MCF 10A (cell line): ENCODE results near the gene HABP2. TPM values are rescaled to one million over a fixed set of nuclear protein-coding genes. Genes with fewer than 3 reads are reported as not detected.

Experiments
- BruUV-seq: library from RNA; stranded (reverse); fragments of 400-500 nt; replicated peaks from 2 replicates; lab custom pipeline; 2021; lab: Mats Ljungman, UMichigan
- CTCF ChIA-PET: fragments of 300-600 bp; sonication (Branson Sonifier 250); formaldehyde crosslinking; extraction: SDS; loops from one replicate; lab custom pipeline; 2021; ENCODE audit warnings: antibody characterized with exemption, inconsistent platforms; lab: Yijun Ruan, JAX
- POLR2A ChIA-PET: fragments of 300-600, 350-650 bp; sonication (Branson Sonifier 250); formaldehyde crosslinking; extraction: SDS; loops from one replicate; lab custom pipeline; 2020; ENCODE audit warnings: antibody characterized with exemption, inconsistent platforms; lab: Yijun Ruan, JAX
- DNase-seq: peaks from one replicate; pipeline ENCODE4 v3.0.0-alpha.2; 2018; ENCODE audit not compliant: unreplicated experiment
- H3K27ac Mint-ChIP-seq: one replicate; pipeline ENCODE4 v1.8.0; 2022; ENCODE audit warnings: mild to moderate bottlenecking, low read depth, mixed read lengths; ENCODE audit not compliant: unreplicated experiment
- H3K27me3 Mint-ChIP-seq: one replicate; pipeline ENCODE4 v1.8.0; 2022; ENCODE audit warnings: mixed read lengths; ENCODE audit not compliant: insufficient read depth, unreplicated experiment
- H3K36me3 Mint-ChIP-seq: one replicate; pipeline ENCODE4 v1.8.0; 2022; ENCODE audit warnings: mild to moderate bottlenecking, moderate library complexity, mixed read lengths; ENCODE audit not compliant: insufficient read depth, unreplicated experiment
- H3K4me1 Mint-ChIP-seq: one replicate; pipeline ENCODE4 v1.8.0; 2022; ENCODE audit warnings: mixed read lengths; ENCODE audit not compliant: insufficient read depth, unreplicated experiment
- H3K4me3 Mint-ChIP-seq: one replicate; pipeline ENCODE4 v1.8.0; 2022; ENCODE audit warnings: mild to moderate bottlenecking, moderate library complexity, mixed read lengths; ENCODE audit not compliant: unreplicated experiment
- H3K9me3 Mint-ChIP-seq: one replicate; pipeline ENCODE4 v1.8.0; 2022; ENCODE audit warnings: mixed read lengths; ENCODE audit not compliant: unreplicated experiment
- intact Hi-C: fragments of 100-400 bp; cut with micrococcal nuclease; formaldehyde crosslinking; loops from 2 replicates; pipeline ENCODE4 v1.14.1; 2022
- total RNA-seq: library from RNA; stranded (reverse); gene quantifications from 2 replicates; pipeline ENCODE4 v1.2.3, GENCODE V29; 2022
- TF ChIP-seq, protein P1 (sequence below): fragments of 200-600 bp; IDR thresholded peaks from one replicate; pipeline ENCODE4 v1.8.0; 2022; ENCODE audit warnings: antibody characterized with exemption, mild to moderate bottlenecking; ENCODE audit not compliant: unreplicated experiment

HABP2 gene
- total RNA-seq, 1 experiment from 2014 or later: not detected

DNA sequence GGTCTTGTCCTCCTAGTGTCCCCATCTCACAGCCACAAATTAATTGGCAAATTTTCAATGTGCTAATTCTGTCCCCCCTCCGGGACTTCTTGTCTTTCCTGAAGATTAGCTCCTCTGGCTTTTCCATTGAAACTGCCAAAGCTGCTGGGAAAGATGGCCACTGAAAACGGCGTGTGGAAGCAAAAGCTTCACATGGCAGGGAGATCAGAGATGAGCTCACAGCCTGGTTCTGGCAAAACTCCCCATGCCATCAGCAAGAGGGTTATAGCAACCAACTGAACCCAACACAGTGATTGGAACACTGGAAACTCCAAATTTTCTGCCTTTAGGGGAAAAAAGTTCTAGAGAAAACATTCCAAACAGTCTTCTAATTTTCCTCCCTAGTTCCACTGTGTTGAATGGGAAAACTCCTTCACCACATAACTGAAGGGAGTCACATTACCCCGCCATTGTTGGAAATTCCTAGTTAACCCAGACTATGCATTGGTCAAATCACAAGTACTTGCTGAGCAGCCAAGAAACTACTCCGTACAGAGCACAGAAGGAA is 74.0 kb downstream of the HABP2 start:
- CTCF ChIA-PET: interaction anchor here (1.6 kb wide), 1 partner anchor 10 kb away, joined by 3 read pairs; no protein-coding TSS in a partner anchor
- H3K27me3 Mint-ChIP-seq: peaks cover 56% of the 10 kb centered on the region

GRCh38 chr10:113627836-113628235 is 75.0 kb downstream of the HABP2 start:
- no peaks in the 10 kb centered on the region for H3K36me3 Mint-ChIP-seq
- intact Hi-C loops: no loop called here
- H3K4me1 Mint-ChIP-seq: no peaks in the 10 kb centered on the region
- no peaks in the 10 kb centered on the region for H3K9me3 Mint-ChIP-seq
- TF ChIP-seq, protein P1, sequence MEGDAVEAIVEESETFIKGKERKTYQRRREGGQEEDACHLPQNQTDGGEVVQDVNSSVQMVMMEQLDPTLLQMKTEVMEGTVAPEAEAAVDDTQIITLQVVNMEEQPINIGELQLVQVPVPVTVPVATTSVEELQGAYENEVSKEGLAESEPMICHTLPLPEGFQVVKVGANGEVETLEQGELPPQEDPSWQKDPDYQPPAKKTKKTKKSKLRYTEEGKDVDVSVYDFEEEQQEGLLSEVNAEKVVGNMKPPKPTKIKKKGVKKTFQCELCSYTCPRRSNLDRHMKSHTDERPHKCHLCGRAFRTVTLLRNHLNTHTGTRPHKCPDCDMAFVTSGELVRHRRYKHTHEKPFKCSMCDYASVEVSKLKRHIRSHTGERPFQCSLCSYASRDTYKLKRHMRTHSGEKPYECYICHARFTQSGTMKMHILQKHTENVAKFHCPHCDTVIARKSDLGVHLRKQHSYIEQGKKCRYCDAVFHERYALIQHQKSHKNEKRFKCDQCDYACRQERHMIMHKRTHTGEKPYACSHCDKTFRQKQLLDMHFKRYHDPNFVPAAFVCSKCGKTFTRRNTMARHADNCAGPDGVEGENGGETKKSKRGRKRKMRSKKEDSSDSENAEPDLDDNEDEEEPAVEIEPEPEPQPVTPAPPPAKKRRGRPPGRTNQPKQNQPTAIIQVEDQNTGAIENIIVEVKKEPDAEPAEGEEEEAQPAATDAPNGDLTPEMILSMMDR: no peak
- no peak overlapping the region for H3K27ac Mint-ChIP-seq
- CTCF ChIA-PET: interaction anchor here (1.6 kb wide), 1 partner anchor 11 kb away, joined by 3 read pairs; no protein-coding TSS in a partner anchor
- POLR2A ChIA-PET: interaction anchor here (2.0 kb wide), 1 partner anchor 15 kb away, joined by 6 read pairs; no protein-coding TSS in a partner anchor
- BruUV-seq: no TSS peak
- peaks cover 47% of the 10 kb centered on the region for H3K27me3 Mint-ChIP-seq
- DNase-seq: no peak
- H3K4me3 Mint-ChIP-seq: no peak overlapping the region

More for the DNA sequence above, 74.0 kb downstream of the HABP2 start:
- Mint-ChIP-seq H3K4me1 (no peaks in the 10 kb centered on the region), H3K4me3 (no peak overlapping the region), H3K36me3 (no peaks in the 10 kb centered on the region), H3K9me3 (no peaks in the 10 kb centered on the region), H3K27ac (no peak overlapping the region)
- DNase-seq: no peak
- BruUV-seq: no TSS peak
- intact Hi-C loops: no loop called here
- TF ChIP-seq, protein P1: no peak
- POLR2A ChIA-PET: interaction anchor here (2.0 kb wide), 1 partner anchor 14 kb away, joined by 6 read pairs; no protein-coding TSS in a partner anchor

- H3K4me1 Mint-ChIP-seq: no peaks in the 10 kb centered on the region
- peaks cover 40% of the 10 kb centered on the region for H3K27me3 Mint-ChIP-seq
- no TSS peak for BruUV-seq
- H3K4me3 Mint-ChIP-seq: no peak overlapping the region
- no peaks in the 10 kb centered on the region for H3K36me3 Mint-ChIP-seq
- no peak overlapping the region for H3K27ac Mint-ChIP-seq
- ChIA-PET POLR2A (interaction anchor here (2.0 kb wide), 1 partner anchor 16 kb away, joined by 6 read pairs; no protein-coding TSS in a partner anchor), CTCF (interaction anchor here (0.6 to 1.6 kb wide), 2 partner anchors 12 to 38 kb away, joined by 3 to 4 read pairs; no protein-coding TSS in a partner anchor)
- no peak for DNase-seq
- no peaks in the 10 kb centered on the region for H3K9me3 Mint-ChIP-seq
- intact Hi-C loops: no loop called here
- TF ChIP-seq, protein P1: no peak
Measured at GRCh38 chr10:113628607-113629153, 75.8 kb downstream of the HABP2 start.

DNA sequence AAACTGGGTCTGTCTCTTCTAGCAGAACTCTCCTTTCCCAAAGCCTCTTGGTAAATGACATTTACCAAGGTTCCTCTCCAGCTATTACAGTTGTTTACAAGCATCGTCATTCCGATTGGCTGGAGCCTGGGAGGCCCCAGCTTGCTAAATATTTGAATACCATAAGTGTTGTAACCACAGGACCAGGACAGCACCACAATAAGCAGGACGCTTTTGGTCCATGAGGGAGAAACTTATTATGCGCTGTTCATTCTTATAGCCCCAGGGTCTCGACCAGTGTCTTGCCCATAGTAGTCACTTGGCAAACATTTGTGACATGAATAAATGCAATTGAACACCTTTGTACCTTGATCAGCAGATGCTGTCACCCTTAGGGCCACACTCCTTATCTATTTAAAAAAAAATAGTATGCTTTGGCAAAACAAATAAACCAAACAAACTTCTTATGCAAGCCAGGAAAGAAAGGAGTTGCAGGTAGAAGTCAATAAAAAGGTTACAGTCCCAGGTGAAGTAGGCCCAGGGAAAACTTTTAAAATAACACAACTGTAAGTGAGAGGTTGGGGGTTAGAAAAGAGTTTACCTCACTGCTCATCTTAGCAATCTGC is 78.2 kb downstream of the HABP2 start:
- DNase-seq: no peak
- Mint-ChIP-seq H3K27ac (no peak overlapping the region), H3K9me3 (no peaks in the 10 kb centered on the region), H3K4me3 (no peak overlapping the region), H3K4me1 (no peaks in the 10 kb centered on the region), H3K27me3 (peaks cover 28% of the 10 kb centered on the region), H3K36me3 (no peaks in the 10 kb centered on the region)
- POLR2A ChIA-PET: no interaction called here
- TF ChIP-seq, protein P1: no peak
- intact Hi-C loops: no loop called here
- CTCF ChIA-PET: interaction anchor here (1.2 kb wide), 1 partner anchor 128 kb away, joined by 3 read pairs; no protein-coding TSS in a partner anchor
- BruUV-seq: no TSS peak
